GM23338 (cell line): ENCODE data around the gene GRID1.

Source experiments
- CREB1 ChIP-seq: fragments of 250-450 bp; sonication (Bioruptor Pico); IDR thresholded peaks from 2 replicates; pipeline ENCODE4 v1.5.0; 2020; ENCODE audit warnings: low read depth, mild to moderate bottlenecking, moderate library complexity
- EZH2 ChIP-seq: fragments of 200-600 bp; sonication (generic); IDR thresholded peaks from one replicate; pipeline ENCODE4 v1.8.0; 2017; ENCODE audit warnings: antibody characterized with exemption, mild to moderate bottlenecking, low read depth; ENCODE audit not compliant: unreplicated experiment
- EZH2phosphoT487 ChIP-seq: fragments of 200-600 bp; sonication (generic); IDR thresholded peaks from one replicate; pipeline ENCODE4 v1.8.1; 2018; ENCODE audit warnings: antibody characterized with exemption; ENCODE audit not compliant: unreplicated experiment
- JUNB ChIP-seq: IDR thresholded peaks from one replicate; pipeline ENCODE4 v1.6.1; 2016; ENCODE audit warnings: antibody characterized with exemption; ENCODE audit not compliant: unreplicated experiment
- NANOG ChIP-seq: IDR thresholded peaks from 2 replicates; pipeline ENCODE4 v1.6.1; 2016; ENCODE audit warnings: antibody characterized with exemption, borderline replicate concordance
- POLR2AphosphoS5 ChIP-seq: IDR thresholded peaks from 2 replicates; pipeline ENCODE4 v1.6.1; 2016; ENCODE audit warnings: antibody characterized with exemption, low read depth
- ZNF331 ChIP-seq: fragments of 250-450 bp; sonication (Bioruptor Pico); IDR thresholded peaks from 2 replicates; pipeline ENCODE4 v1.5.0; 2020; ENCODE audit warnings: low read depth, mild to moderate bottlenecking, moderate library complexity
- TF ChIP-seq, protein P1 (sequence below), 2 experiments: fragments of 200-600 bp in 1 of 2; sonication (generic) in 1 of 2; conservative IDR thresholded peaks; 2 replicates each; pipeline versions ENCODE4 v1.5.1 to v1.6.1; 2016 to 2017; ENCODE audit warnings: antibody characterized with exemption in 2 of 2, low read depth in 2 of 2, mild to moderate bottlenecking in 2 of 2, moderate library complexity in 1 of 2
- TF ChIP-seq, protein P2 (sequence below): IDR thresholded peaks from one replicate; pipeline ENCODE4 v1.6.1; 2018; ENCODE audit warnings: antibody characterized with exemption; ENCODE audit not compliant: unreplicated experiment
- TF ChIP-seq, protein P3 (sequence below): IDR thresholded peaks from 2 replicates; pipeline ENCODE4 v1.6.1; 2016; ENCODE audit warnings: antibody characterized with exemption

DNA sequence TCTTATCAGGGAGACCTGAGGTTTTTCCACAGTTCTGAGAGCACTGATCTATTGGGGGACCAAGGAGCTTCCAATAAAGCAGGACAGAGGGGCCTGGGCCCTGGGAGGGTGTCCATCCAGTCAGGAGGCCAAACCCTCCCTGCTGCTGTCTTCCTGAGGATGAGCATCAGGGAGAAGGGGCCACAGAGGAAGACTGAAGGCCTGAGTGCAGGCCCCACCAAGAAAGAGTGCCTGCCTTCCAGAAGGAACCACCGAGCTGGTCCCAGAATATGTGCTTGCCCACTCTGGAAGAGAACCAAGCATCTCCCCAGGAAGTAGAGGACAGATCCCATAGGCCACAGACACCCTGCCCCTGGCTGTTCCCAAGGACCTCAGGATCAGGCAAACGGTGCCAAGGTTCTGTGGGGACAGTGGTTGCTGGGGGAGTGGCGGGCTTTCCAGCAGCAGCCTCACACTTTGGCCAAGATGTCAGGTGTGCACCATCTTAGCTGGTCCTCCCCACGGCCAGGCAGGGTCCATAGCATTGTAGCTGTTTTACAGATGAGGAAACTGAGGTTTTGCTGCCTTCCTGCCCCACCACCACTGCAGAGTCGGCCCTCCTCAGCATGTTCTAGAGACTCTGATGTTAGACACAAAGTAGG lies 199.4 kb downstream of the GRID1 start:
- TF ChIP-seq, protein P1, sequence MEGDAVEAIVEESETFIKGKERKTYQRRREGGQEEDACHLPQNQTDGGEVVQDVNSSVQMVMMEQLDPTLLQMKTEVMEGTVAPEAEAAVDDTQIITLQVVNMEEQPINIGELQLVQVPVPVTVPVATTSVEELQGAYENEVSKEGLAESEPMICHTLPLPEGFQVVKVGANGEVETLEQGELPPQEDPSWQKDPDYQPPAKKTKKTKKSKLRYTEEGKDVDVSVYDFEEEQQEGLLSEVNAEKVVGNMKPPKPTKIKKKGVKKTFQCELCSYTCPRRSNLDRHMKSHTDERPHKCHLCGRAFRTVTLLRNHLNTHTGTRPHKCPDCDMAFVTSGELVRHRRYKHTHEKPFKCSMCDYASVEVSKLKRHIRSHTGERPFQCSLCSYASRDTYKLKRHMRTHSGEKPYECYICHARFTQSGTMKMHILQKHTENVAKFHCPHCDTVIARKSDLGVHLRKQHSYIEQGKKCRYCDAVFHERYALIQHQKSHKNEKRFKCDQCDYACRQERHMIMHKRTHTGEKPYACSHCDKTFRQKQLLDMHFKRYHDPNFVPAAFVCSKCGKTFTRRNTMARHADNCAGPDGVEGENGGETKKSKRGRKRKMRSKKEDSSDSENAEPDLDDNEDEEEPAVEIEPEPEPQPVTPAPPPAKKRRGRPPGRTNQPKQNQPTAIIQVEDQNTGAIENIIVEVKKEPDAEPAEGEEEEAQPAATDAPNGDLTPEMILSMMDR (conservative IDR thresholded peaks at IDR 0.05; ENCODE audit: low read depth in 2 of 2), result no peak
- TF ChIP-seq EZH2 (no peak), CREB1 (CRISPR knock-in tag) (no peak), EZH2phosphoT487 (no peak), POLR2AphosphoS5 (no peak), NANOG (no peak), JUNB (no peak), ZNF331 (CRISPR knock-in tag) (no peak)
- TF ChIP-seq, protein P2, sequence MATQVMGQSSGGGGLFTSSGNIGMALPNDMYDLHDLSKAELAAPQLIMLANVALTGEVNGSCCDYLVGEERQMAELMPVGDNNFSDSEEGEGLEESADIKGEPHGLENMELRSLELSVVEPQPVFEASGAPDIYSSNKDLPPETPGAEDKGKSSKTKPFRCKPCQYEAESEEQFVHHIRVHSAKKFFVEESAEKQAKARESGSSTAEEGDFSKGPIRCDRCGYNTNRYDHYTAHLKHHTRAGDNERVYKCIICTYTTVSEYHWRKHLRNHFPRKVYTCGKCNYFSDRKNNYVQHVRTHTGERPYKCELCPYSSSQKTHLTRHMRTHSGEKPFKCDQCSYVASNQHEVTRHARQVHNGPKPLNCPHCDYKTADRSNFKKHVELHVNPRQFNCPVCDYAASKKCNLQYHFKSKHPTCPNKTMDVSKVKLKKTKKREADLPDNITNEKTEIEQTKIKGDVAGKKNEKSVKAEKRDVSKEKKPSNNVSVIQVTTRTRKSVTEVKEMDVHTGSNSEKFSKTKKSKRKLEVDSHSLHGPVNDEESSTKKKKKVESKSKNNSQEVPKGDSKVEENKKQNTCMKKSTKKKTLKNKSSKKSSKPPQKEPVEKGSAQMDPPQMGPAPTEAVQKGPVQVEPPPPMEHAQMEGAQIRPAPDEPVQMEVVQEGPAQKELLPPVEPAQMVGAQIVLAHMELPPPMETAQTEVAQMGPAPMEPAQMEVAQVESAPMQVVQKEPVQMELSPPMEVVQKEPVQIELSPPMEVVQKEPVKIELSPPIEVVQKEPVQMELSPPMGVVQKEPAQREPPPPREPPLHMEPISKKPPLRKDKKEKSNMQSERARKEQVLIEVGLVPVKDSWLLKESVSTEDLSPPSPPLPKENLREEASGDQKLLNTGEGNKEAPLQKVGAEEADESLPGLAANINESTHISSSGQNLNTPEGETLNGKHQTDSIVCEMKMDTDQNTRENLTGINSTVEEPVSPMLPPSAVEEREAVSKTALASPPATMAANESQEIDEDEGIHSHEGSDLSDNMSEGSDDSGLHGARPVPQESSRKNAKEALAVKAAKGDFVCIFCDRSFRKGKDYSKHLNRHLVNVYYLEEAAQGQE, result no peak
- TF ChIP-seq, protein P3, sequence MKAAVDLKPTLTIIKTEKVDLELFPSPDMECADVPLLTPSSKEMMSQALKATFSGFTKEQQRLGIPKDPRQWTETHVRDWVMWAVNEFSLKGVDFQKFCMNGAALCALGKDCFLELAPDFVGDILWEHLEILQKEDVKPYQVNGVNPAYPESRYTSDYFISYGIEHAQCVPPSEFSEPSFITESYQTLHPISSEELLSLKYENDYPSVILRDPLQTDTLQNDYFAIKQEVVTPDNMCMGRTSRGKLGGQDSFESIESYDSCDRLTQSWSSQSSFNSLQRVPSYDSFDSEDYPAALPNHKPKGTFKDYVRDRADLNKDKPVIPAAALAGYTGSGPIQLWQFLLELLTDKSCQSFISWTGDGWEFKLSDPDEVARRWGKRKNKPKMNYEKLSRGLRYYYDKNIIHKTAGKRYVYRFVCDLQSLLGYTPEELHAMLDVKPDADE, result no peak
